Measurements from ENCODE around the gene SPON2. TPM values are rescaled to one million over a fixed set of nuclear protein-coding genes. Genes with fewer than 3 reads are reported as not detected.

The SPON2 gene
- total RNA-seq, 1 experiment from 2014 or later = 2.3 TPM

DNA sequence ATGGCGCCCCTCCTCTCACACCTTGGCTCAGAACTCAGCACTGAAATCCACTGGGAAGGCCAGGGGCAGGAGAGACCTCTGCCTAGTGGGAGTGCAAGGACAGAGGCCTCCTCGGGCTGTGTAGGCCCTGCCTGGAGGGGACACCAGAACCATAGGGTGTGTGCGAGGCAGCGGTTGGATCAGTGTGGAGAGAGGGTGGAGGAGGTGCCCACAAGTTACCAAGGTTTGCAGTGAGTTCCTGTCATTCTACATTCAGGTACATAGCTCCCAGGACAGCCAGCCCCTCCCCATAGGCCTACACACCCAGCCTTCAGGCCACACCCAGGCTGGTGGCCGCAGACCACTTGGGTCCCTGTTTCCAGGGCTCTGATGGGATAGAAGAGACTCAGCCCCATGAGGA lies 19.2 kb upstream of the SPON2 start:
- no peak overlapping the region for H3K23ac ChIP-seq (ENCODE audit: insufficient read length, low read depth, low read length)
- no peak overlapping the region for H3K18ac ChIP-seq (ENCODE audit: insufficient read length, low read depth, low read length)
- WGBS (ENCODE audit: extremely low coverage, insufficient read length, low lambda C conversion rate) = no CpG with 5 or more reads among the region's 5 CpGs
- Mint-ChIP-seq H3K4me3 (no peak overlapping the region), H3K27ac (no peak overlapping the region), H3K27me3 (ENCODE audit: low read depth) (peaks cover 15% of the 10 kb centered on the region), H3K36me3 (ENCODE audit: insufficient read depth in 1 of 3, low read depth in 3 of 3) (no peaks in the 10 kb centered on the region; a peak in 1 of 7 replicates), H3K4me1 (no peaks in the 10 kb centered on the region), H3K9me3 (peaks cover 0 to 6% of the 10 kb centered on the region in 2 experiments; a peak in 3 of 5 replicates)
- H3K14ac ChIP-seq (ENCODE audit: insufficient read depth, low read length) = no peak overlapping the region
- H3K9me3 ChIP-seq (ENCODE audit: control insufficient read depth, low read depth, low read length) = no peaks in the 10 kb centered on the region
- no peak overlapping the region for H2BK5ac ChIP-seq (ENCODE audit: insufficient read length, low read length)
- no peak overlapping the region for H3K9ac ChIP-seq (ENCODE audit: extremely low read depth, insufficient read length, low read length)
- H2BK20ac ChIP-seq (ENCODE audit: low read depth, low read length, poor library complexity, severe bottlenecking) = no peak overlapping the region
- no peaks in the 10 kb centered on the region for H4K20me1 ChIP-seq (ENCODE audit: control insufficient read depth, insufficient read depth, insufficient read length)
- H3K27me3 ChIP-seq (ENCODE audit: insufficient read depth, low read length) = no peaks in the 10 kb centered on the region
- no peak overlapping the region for H2AFZ ChIP-seq (ENCODE audit: low read length)
- H4K5ac ChIP-seq (ENCODE audit: insufficient read length, low read depth, low read length) = no peak overlapping the region
- no peaks in the 10 kb centered on the region for H3K4me1 ChIP-seq (ENCODE audit: insufficient read depth, low read length)
- no peak overlapping the region for H2BK12ac ChIP-seq (ENCODE audit: insufficient read length, low read depth, low read length)
- H3K79me2 ChIP-seq (ENCODE audit: insufficient read depth, low read length) = no peaks in the 10 kb centered on the region
- no peaks in the 10 kb centered on the region for H3K23me2 ChIP-seq (ENCODE audit: insufficient read length, low read depth, low read length, poor library complexity, severe bottlenecking)
- no peak for DNase-seq
- H4K8ac ChIP-seq (replicated peaks; ENCODE audit: insufficient read length, low read depth, low read length) = no peak overlapping the region
- no peaks in the 10 kb centered on the region for H3K79me1 ChIP-seq (ENCODE audit: insufficient read depth, low read depth, low read length, poor library complexity, severe bottlenecking)
- H3K4me2 ChIP-seq (ENCODE audit: insufficient read depth, insufficient read length, low read length) = no peak overlapping the region
- no peak overlapping the region for H2BK15ac ChIP-seq (ENCODE audit: low read depth, low read length)
- no peak overlapping the region for H3K27ac ChIP-seq (ENCODE audit: insufficient read length, low read depth, low read length)
- no peak overlapping the region for H2AK5ac ChIP-seq (ENCODE audit: insufficient read length, low read length)
- TF ChIP-seq CTCF (conservative IDR thresholded peaks at IDR 0.05) = no peak
- no peak overlapping the region for H4K91ac ChIP-seq (ENCODE audit: insufficient read length, low read depth, low read length)
- H3T11ph ChIP-seq (ENCODE audit: low read length) = no peak overlapping the region
- no peak overlapping the region for H3K4ac ChIP-seq (ENCODE audit: low read depth, low read length)
- H3K56ac ChIP-seq (ENCODE audit: insufficient read length, low read depth, low read length) = no peak overlapping the region
- H2BK120ac ChIP-seq (ENCODE audit: low read depth, low read length, poor library complexity, severe bottlenecking) = no peak overlapping the region

All from H9 (cell line).